HepG2 (cell line): Measurements from ENCODE around the gene PSMD5. TPM values are rescaled to one million over a fixed set of nuclear protein-coding genes. Genes with fewer than 3 reads are reported as not detected.

Experiments used
- ATF7-NPFF ChIP-seq: sonication (generic); formaldehyde crosslinking; IDR thresholded peaks from 2 replicates; pipeline ENCODE4 v1.8.1; 2023; ENCODE audit warnings: mild to moderate bottlenecking, low read depth, missing genetic modification reagents, moderate library complexity
- DZIP1 ChIP-seq: sonication (generic); formaldehyde crosslinking; IDR thresholded peaks from 2 replicates; pipeline ENCODE4 v1.5.0; 2020; ENCODE audit warnings: mild to moderate bottlenecking, missing genetic modification reagents
- ELF4 ChIP-seq: sonication (generic); formaldehyde crosslinking; IDR thresholded peaks from 2 replicates; pipeline ENCODE4 v1.5.0; 2020; ENCODE audit warnings: missing genetic modification reagents, mild to moderate bottlenecking, moderate library complexity, borderline replicate concordance
- EZH2 ChIP-seq: conservative IDR thresholded peaks from 2 replicates; pipeline ENCODE4 v1.6.1; 2012; ENCODE audit warnings: mild to moderate bottlenecking, low read depth, low read length, moderate library complexity
- FOXK2 ChIP-seq: fragments of 450-650 bp; IDR thresholded peaks from 2 replicates; pipeline ENCODE4 v1.6.1; 2016
- KLF12 ChIP-seq: sonication (generic); formaldehyde crosslinking; IDR thresholded peaks from 2 replicates; pipeline ENCODE4 v1.4.0; 2020; ENCODE audit warnings: missing genetic modification reagents, borderline replicate concordance
- KLF13 ChIP-seq: sonication (generic); formaldehyde crosslinking; IDR thresholded peaks from 2 replicates; pipeline ENCODE4 v1.4.0; 2020; ENCODE audit warnings: mild to moderate bottlenecking, missing genetic modification reagents
- RBM39 ChIP-seq: fragments of 200-400 bp; formaldehyde crosslinking; IDR thresholded peaks from one replicate; pipeline ENCODE4 v1.6.1; 2018; ENCODE audit warnings: antibody characterized with exemption, mild to moderate bottlenecking, low read depth, low read length; ENCODE audit not compliant: poor library complexity, severe bottlenecking
- RNF219 ChIP-seq: sonication (generic); formaldehyde crosslinking; IDR thresholded peaks from 2 replicates; pipeline ENCODE4 v1.5.0; 2020; ENCODE audit warnings: mild to moderate bottlenecking, missing genetic modification reagents
- SP4 ChIP-seq: sonication (generic); formaldehyde crosslinking; IDR thresholded peaks from 2 replicates; pipeline ENCODE4 v1.8.1; 2023; ENCODE audit warnings: mild to moderate bottlenecking, missing genetic modification reagents
- SSRP1 ChIP-seq: IDR thresholded peaks from 2 replicates; pipeline ENCODE4 v1.6.1; 2016; ENCODE audit warnings: control low read depth
- TBX2 ChIP-seq: sonication (generic); formaldehyde crosslinking; IDR thresholded peaks from 2 replicates; pipeline ENCODE4 v1.5.0; 2020; ENCODE audit warnings: missing genetic modification reagents, mild to moderate bottlenecking, borderline replicate concordance
- ZGPAT ChIP-seq: IDR thresholded peaks from 2 replicates; pipeline ENCODE4 v1.6.1; 2016; ENCODE audit warnings: mild to moderate bottlenecking
- ZMAT3 ChIP-seq: sonication (generic); formaldehyde crosslinking; conservative IDR thresholded peaks from 2 replicates; pipeline ENCODE4 v1.7.0; 2021; ENCODE audit warnings: missing genetic modification reagents
- ZNF510 ChIP-seq: sonication (generic); formaldehyde crosslinking; IDR thresholded peaks from 2 replicates; pipeline ENCODE4 v1.4.0; 2020; ENCODE audit warnings: low read depth, mild to moderate bottlenecking, missing genetic modification reagents
- ZNF558 ChIP-seq: sonication (generic); formaldehyde crosslinking; IDR thresholded peaks from 2 replicates; pipeline ENCODE4 v1.9.0; 2022; ENCODE audit warnings: mild to moderate bottlenecking, missing genetic modification reagents, borderline replicate concordance
- ZSCAN20 ChIP-seq: sonication (generic); formaldehyde crosslinking; IDR thresholded peaks from 2 replicates; pipeline ENCODE4 v1.4.0; 2020; ENCODE audit warnings: missing genetic modification reagents, mild to moderate bottlenecking, borderline replicate concordance
- ZSCAN31 ChIP-seq: sonication (generic); formaldehyde crosslinking; IDR thresholded peaks from 2 replicates; pipeline ENCODE4 v1.5.0; 2020; ENCODE audit warnings: low read depth, mild to moderate bottlenecking, missing genetic modification reagents
- polyA plus RNA-seq, 8 experiments: library from polyadenylated mRNA; depleted of rRNA in 3 of 8; stranded (reverse) in 7 of 8; unstranded in 1 of 8; fragments of >200 nt; fragmentation: Illumina TruSeq in 4 of 8; extraction: Trizol in 4 of 8; gene quantifications; 2 replicates each; pipeline versions ENCODE4 v1.2.1 to v1.2.3, GENCODE V29; 2011 to 2016; ENCODE audit warnings: low read depth in 4 of 8, missing spikeins in 1 of 8, mixed read lengths in 1 of 8; ENCODE audit not compliant: insufficient read depth in 1 of 8
- total RNA-seq, 5 experiments: library from RNA; depleted of rRNA; stranded (reverse); fragments of >200 nt; fragmentation: Illumina TruSeq; extraction: Trizol; gene quantifications; 2 replicates each; pipeline ENCODE4 v1.2.3, GENCODE V29; 2016; ENCODE audit warnings: low read depth in 1 of 5

The PSMD5 gene
- total and polyA plus RNA-seq, 2 of the 13 experiments (the other 11 are each of a cell fraction or from before 2014, with no cell fraction given): 12.7 to 18.1 TPM

GRCh38 chr9:120875954-120876841 is 33.5 kb upstream of the PSMD5 start (continued):
- TF ChIP-seq SP4 (CRISPR knock-in tag): peak; percentile 43; the same call in 1 of the 2 replicates
- TF ChIP-seq RBM39: peak; percentile 57
- no peak; the same call in 1 of the 2 replicates for TF ChIP-seq KLF12 (CRISPR knock-in tag)
- no peak for TF ChIP-seq FOXK2
- TF ChIP-seq ZSCAN31 (CRISPR knock-in tag): peak; percentile 60; the same call in 1 of the 2 replicates
- TF ChIP-seq SSRP1: no peak
- TF ChIP-seq ZNF558: peak; percentile 44; the same call in 1 of the 2 replicates
- TF ChIP-seq EZH2: no peak
- TF ChIP-seq ZNF510: no peak
- TF ChIP-seq KLF13 (CRISPR knock-in tag): no peak
- 0 out of 2 replicates have a peak, but pooled peaks have one; percentile 38 for TF ChIP-seq TBX2 (CRISPR knock-in tag)
- TF ChIP-seq DZIP1: no peak
- TF ChIP-seq ZSCAN20 (CRISPR knock-in tag): 0 out of 2 replicates have a peak, but pooled peaks have one; percentile 34
- TF ChIP-seq RNF219 (CRISPR knock-in tag): 0 out of 2 replicates have a peak, but pooled peaks have one; percentile 39
- no peak; the same call in 1 of the 2 replicates for TF ChIP-seq ZMAT3 (CRISPR knock-in tag)
- TF ChIP-seq ATF7-NPFF (CRISPR knock-in tag): no peak; the same call in 1 of the 2 replicates
- peak; percentile 49; the same call in 1 of the 2 replicates for TF ChIP-seq ZGPAT
- no peak for TF ChIP-seq ELF4 (CRISPR knock-in tag)
- TF ChIP-seq, all 625 proteins: peak for 152
